NCI-H446 (cell line): ENCODE results near the gene TCF20.
A peak's percentile ranks its signal among the peaks of the same experiment; 100 is the strongest.

Experiments
- DNase-seq, 2 experiments: peaks; one replicate each; lab custom pipeline; 2025; lab: John Stamatoyannopoulos, UW

TCF20 gene

GRCh38 chr22:42261296-42261695 is 9.2 kb downstream of the TCF20 start:
- DNase-seq = no peak

DNA sequence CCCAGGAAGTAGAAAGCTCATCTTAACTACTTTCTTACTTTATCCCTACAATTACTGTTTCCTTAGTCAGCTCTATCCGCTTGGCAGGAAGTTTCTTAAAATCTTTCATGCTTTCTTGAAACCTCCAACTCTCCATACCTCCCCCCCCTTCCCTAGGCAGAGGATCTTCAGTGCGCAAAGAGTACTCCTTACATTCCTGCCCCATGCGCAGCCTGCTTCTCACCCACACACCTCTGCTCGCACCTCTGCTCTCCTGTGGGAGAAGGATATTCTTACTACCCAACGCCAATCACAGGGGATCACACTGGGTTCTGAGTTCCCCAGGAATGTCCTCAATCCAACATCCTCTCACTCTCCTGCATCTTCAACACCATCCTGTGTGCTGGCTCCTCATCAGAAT is 12.3 kb downstream of the TCF20 start:
- DNase-seq = no peak

DNA sequence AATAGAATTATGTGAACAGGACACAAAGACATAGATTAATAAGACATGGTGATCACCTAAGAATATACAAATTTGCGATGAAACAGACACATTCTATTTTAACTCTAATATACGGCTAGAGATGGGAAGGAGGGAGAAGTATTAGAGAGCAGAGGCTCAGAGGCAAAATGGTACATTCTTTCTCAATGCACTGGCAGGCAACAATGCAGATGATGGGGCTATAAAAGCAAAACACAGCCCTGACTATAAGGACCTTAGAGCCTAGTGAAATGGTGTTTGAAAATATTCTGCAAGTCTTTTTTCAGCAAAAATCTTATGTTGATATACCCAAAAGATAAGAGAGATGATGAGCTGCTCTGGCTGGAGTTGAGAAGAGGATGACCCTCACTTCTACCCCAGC is 13.1 kb downstream of the TCF20 start:
- no peak for DNase-seq

GRCh38 chr22:42256930-42257329 is 13.5 kb downstream of the TCF20 start:
- DNase-seq = no peak

GRCh38 chr22:42256220-42256619 is 14.2 kb downstream of the TCF20 start:
- DNase-seq = no peak

DNA sequence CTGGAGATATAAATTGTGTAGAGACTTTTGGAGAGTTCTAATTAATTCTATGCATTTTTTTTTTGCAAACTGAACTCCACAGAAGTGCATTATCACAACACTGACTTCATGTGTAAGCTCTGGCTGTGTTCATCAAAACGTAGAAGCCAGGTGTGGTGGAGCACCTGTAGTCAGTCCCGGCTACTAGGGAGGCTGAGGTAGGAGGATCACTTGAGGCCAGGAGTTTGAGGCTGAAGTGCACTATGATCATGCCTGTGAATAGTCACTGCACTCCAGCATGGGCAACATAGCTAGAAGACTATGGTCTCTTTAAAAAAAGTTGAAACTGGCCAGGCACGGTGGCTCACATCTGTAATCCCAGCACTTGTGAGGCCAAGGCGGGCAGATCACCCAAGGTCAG is 20.6 kb downstream of the TCF20 start:
- no peak for DNase-seq

DNA sequence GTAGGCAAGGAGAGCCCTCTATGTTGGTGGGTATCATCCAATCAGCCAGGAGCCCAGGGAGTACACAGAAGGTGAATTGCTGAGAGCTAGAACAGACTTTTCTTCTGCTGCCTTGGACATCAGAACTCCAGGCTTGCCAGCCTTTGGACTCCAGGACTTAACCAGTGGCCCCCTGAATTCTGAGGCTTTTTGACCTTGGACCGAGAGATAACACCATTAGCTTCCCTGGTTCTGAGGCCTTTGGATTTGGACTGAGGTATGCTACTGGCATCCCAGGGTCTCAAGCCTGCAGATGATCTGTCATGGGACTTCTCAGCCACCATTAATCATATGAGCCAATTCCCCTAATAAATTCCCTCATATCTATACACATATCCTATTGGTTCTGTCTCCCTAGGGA is 21.5 kb downstream of the TCF20 start:
- DNase-seq = no peak

GRCh38 chr22:42247596-42247995 is 22.9 kb downstream of the TCF20 start:
- no peak for DNase-seq

GRCh38 chr22:42243802-42244060 is 26.7 kb downstream of the TCF20 start:
- DNase-seq = no peak

- DNase-seq = no peak
These were observed 33.6 kb downstream of the TCF20 start for GRCh38 chr22:42236848-42237247.

DNA sequence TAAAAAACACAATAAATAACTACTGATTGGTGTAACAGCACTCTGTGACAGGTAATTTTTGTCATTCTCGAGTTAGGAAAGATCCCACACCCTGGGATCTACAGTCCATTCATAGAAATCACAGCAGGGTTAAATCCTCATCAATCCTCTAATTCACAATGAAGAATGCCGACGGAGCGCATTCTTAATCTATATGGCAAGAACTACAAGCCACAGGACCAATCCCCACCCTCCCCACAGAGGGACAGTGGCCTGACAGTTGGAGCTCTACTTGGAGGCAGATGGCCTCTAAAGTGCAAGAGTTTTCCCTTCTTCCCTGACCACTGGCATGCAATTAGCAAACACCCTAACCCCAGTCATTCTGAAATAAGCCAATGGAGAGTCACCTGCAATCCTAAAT is 34.2 kb downstream of the TCF20 start:
- DNase-seq = no peak

DNA sequence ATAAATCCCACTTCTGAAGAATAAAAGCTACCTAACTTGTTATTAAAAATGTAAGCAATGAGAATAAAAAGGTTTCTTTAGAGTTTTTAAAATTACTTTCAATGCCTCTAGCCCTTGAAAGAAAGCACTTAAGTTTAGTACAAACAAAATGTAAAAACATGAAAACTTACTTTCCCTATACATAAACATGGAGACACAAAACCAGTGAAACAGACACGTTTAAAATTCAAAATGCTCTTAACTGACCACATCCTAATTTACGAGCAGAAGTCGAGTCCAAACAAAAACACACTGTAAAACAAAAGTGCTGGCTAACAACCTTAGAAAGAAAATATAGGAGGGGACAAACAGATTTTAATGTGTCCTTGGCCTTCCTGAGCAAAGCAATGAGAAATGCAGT is 36.6 kb downstream of the TCF20 start:
- no peak for DNase-seq

DNA sequence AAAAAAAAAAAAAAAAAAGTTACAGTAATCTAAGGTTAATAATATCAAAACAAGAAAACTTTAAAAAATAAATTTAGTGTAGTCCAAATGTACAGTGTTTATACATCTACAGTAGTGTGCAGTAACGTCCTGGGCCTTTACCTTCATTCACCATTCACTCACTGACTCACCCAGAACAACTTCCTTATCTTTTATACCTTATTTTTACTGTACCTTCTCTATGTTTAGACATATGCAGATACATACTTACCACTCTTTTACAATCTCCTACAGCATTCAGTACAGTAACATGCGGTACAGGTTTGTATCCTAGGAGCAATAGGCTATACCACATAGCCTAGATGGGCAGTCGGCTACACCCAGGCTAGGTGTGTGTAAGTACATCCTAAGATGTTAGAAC is 38.5 kb downstream of the TCF20 start:
- DNase-seq = no peak

DNA sequence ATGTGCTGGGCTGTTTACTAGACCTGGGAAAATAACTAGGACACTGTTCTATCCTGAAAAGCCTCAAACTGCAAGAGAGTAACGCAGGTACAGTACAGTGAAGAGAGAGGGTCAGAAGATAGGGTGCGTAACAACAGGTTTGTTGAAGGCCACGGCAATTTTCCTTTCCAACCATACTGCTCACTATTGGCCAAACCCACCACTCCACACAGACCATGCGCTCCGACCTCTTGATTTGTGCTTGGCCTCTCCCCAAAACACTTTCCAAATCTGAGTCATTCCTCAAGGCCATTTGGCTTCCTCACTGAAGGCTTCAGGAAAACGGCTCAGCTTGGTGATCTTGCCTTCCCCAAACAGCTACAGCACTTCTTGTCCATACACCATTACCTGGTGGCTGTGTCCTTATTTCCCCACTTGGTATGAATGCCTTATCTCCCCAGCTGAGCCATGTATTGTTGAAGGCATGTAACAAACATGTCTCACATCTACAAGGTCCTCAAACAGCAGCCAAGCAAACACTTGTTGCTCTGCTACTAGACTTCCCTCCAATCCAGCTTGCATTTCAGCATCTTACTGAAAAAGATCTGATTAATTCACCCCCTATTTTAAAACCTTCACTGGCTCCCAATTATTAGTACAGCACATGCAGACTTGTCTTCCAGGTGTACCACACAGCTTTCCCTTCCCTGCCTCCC is 40.9 kb downstream of the TCF20 start:
- peak in 1 of 2 experiments; percentile 28 for DNase-seq

DNA sequence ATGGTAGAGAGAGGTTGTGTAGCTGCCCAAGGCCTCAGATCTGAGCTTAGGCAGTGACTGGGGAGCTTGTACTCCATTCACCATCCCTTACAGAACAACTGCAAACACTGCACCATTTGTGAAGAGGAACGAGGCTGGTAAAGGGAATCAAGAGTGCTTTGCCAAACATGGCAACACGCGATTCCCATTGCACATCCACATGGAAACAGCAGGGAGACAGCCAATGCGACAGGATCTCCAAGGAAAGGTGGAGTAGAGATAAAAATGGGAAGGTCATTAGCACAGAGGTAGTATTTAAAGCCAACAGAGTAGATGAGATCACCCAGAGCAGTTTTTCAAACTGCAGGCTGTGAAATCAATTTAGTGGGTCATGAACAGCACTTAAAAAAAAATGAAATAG is 42.0 kb downstream of the TCF20 start:
- DNase-seq = no peak

GRCh38 chr22:42227435-42227834 is 43.0 kb downstream of the TCF20 start:
- DNase-seq = no peak

DNA sequence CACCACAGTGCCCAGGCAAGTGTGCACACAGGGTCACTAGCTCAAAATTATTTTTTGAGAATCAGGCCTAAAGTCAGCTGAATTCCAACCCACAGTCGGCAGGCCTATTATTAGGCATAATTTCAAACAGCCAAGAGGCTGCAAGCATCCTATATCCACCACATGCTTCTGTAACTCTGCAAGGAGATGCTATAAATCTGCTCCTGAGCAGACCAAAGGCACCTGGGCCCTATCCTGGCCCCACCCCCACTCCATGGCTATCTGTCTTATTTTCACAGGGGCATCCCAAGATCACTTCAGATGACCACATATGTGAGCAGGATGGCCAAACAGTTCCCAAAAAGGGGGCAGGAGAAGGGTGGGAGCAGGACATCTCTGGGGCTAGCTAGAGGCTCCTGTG is 44.6 kb downstream of the TCF20 start:
- DNase-seq = no peak

DNA sequence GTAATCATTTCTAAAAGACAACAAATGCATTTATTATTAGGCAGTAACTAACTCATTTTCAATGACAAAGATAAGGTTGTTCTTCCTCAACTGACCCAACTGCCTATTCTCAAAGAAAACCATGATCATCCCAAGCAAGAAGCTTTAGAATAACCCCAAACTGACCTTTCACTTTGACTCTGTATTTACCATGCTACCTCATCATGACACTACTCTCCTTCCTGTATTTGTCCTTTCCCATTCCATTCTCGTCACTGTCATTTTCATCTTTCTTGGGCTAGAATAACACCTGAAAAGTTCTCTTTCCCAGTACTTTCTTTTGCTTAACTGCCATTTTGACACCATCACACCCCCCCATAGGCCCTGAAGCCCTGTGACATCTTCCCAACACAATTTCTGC is 48.3 kb downstream of the TCF20 start:
- no peak for DNase-seq
